Stomach (tissue), 4 donors: ENCODE results near the gene SH3RF3.

Source experiments
- CTCF ChIP-seq, 7 experiments: fragments of 450-650 bp in 4 of 7; fragments of 200-600 bp in 3 of 7; sonication (generic) in 3 of 7; IDR thresholded peaks; one replicate each; pipeline ENCODE4 v1.5.1; 2016 to 2019; ENCODE audit warnings: antibody characterized with exemption in 7 of 7, control low read depth in 2 of 7, mild to moderate bottlenecking in 1 of 7
- EP300 ChIP-seq: sonication (generic); formaldehyde crosslinking; IDR thresholded peaks from one replicate; pipeline ENCODE4 v1.6.1; 2017; ENCODE audit warnings: antibody characterized with exemption
- POLR2A ChIP-seq, 4 donors: fragments of 450-650 bp; IDR thresholded peaks; one replicate each; pipeline ENCODE4 v1.6.1; 2016; ENCODE audit warnings: antibody characterized with exemption in 4 of 4, control low read depth in 2 of 4, mild to moderate bottlenecking in 1 of 4, moderate library complexity in 1 of 4
- POLR2AphosphoS5 ChIP-seq, 3 donors: sonication (generic); formaldehyde crosslinking; IDR thresholded peaks; one replicate each; pipeline ENCODE4 v1.6.1; 2016; ENCODE audit warnings: antibody characterized with exemption in 3 of 3

GRCh38 chr2:109312902-109313301 lies 183.9 kb downstream of the SH3RF3 start:
- no peak for TF ChIP-seq CTCF (IDR thresholded peaks at IDR 0.05)
- TF ChIP-seq POLR2A (IDR thresholded peaks at IDR 0.05): no peak
- TF ChIP-seq EP300: no peak
- no peak for TF ChIP-seq POLR2AphosphoS5 (IDR thresholded peaks at IDR 0.05)
